Measurements from ENCODE around the gene NUBPL.

DNA sequence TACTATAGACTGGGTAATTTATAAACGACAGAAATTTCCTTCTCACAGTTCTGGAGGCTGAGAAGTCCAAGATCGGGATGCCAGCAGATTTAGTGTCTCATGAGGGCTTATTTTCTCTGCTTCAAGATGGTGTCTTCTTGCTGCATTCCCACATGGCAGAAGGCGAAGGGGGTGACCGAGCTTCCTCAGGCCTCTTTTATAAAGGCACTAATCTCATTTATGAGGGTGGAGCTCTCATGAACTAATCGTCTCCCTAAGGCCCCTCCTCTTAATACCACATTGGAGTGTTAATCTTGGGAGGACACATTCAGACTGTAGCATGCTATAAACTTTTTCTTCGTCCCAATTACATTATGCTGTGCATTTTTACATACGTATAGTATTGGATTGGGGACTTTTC is 315.5 kb downstream of the NUBPL start:
- no peak for TF ChIP-seq POLR2A (IDR thresholded peaks at IDR 0.05)
- TF ChIP-seq, protein P1, sequence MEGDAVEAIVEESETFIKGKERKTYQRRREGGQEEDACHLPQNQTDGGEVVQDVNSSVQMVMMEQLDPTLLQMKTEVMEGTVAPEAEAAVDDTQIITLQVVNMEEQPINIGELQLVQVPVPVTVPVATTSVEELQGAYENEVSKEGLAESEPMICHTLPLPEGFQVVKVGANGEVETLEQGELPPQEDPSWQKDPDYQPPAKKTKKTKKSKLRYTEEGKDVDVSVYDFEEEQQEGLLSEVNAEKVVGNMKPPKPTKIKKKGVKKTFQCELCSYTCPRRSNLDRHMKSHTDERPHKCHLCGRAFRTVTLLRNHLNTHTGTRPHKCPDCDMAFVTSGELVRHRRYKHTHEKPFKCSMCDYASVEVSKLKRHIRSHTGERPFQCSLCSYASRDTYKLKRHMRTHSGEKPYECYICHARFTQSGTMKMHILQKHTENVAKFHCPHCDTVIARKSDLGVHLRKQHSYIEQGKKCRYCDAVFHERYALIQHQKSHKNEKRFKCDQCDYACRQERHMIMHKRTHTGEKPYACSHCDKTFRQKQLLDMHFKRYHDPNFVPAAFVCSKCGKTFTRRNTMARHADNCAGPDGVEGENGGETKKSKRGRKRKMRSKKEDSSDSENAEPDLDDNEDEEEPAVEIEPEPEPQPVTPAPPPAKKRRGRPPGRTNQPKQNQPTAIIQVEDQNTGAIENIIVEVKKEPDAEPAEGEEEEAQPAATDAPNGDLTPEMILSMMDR (IDR thresholded peaks at IDR 0.05) = no peak

Data from Peyer's patch (tissue), 4 donors.